NCI-H2171 (cell line): ENCODE results near the gene SH3RF3.

Experiments used
- DNase-seq: peaks from one replicate; lab custom pipeline; 2025; lab: John Stamatoyannopoulos, UW

The SH3RF3 gene

DNA sequence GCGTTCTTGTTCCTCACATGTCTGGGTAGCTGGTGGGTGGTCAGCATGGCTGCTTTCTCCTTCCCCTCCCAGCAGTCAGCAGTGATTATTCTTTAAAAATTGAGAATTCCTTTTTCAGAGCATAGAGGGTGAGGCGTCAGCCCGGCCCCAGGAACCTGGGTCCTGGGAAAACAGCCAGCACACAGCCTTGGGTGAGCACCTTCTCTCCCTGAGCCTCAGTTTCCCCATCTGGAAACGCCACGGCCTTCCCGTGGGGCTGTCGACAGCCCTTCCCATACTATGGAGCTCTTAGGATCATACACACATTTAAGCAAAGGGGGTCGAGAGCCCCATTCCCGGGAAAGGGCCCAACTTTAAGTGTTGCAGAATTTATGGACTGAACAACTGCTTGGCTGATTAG, 73.5 kb downstream of the SH3RF3 start:
- no peak for DNase-seq

DNA sequence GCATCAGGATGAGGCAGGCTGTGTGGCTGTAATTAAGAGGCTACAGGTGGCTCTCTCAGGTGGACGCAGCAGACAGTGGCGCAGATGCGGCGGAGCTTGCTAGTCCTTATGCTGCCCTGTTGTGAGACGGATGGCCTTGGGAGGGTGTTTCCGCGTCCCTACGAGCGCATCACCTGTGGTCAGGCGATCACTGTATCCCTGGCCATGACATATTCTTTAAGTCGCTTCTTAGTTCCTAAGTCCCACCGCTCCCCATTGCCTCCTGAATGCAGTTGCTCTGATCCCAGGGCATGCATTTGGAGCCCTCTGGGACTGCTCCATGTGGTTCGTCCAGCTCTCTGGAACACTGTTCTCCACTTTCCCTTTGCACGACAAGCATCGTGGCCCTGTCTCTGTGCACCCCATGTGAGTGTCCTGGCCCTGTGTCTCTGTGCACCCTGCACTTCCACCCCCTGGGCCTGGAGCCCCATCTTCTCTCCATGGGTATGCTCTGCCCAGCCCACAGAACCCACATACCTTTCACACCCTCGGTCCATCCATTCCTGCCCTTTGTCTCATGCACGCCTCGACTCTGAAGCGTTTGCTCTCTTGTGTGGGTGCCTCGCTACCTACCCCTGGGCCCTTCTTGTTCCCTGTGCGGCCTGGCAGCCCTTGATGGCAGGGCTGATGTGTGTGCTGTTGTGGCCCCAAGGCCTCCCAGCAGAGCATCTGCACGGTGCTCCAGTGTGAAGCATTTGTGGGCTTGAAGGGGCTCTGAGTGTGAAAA, 74.4 kb downstream of the SH3RF3 start:
- no peak for DNase-seq

DNA sequence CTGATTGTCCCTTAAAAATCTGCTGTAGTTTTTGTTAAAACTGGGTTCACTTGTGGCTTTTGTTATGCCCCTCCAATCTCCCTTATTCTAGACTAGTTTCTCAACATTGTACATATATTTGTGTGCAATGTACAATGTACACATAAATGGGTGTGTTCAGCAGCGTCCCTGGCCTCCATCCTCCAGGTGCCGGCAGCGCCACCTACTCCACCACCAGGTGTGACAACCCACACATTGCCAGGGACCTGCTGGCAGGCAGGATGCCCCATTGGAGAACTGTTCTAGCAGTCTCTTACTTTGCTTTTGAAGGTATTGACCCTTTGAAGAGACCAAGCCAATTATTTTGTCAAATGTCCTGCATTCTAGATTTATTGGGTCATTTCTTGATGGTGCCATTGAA, 75.4 kb downstream of the SH3RF3 start:
- DNase-seq: no peak

DNA sequence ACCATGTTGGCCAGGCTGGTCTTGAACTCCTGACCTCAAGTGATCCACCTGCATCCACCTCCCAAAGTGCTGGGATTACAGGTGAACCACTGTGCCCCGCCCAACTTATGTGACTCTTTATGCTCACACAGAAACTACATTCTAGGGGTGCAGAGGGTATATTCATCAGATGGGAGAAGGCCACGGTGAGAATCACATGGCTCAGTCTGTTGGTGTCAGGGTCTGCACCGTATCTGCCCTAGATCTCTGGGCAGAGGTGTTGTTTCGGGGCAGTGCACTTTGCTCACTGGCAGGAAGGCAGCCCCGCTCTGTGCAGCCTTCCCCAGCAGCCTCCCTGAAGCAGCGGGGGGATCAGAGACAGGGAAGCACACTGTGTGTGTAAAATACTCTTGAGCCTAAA, 76.4 kb downstream of the SH3RF3 start:
- no peak for DNase-seq

DNA sequence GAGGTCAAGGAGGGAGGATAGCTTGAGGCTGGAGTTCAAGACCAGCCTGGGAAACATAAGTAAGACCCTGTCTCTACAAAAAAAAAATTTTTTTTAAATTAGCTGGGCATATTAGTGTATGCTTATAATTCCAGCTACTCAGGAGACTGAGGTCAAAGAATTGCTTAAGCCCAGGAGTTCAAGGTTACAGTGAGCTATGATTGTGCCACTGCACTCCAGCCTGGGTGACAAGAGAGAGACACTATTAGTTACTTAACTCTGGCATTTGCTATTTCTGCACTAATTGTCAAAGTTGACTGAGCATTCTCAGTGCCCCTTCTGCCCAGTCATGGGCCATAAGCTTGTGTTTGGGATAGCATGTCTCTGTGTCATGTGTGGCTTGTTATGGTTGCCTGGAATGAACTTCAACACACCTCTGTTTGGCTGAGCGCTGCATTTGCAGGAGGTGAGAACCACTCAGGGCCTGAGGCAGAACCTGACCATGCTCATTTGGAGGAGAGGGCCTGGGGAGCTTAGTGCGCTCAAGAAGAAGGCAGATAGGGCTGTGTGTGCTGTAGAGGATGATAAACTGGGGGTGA, 77.7 kb downstream of the SH3RF3 start:
- DNase-seq: no peak

DNA sequence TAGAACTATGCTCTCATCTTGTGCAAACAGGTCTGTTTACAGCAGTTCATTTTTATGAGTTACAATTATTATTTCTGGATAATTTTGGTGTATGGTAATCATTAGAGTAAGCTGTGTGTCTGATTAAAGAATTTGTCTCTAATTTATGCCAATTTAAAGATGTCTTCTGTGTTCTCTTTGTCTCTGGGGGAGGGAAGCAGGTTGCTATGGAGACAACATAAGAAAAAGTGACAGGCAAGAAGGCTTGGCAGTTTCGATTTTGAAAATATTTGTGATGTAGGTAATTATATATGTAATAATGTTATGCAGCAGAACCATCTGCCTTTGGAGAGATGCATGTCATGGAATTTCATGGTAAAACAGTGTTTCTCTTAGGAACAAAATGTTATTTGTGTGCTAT, 78.2 kb downstream of the SH3RF3 start:
- DNase-seq: no peak

DNA sequence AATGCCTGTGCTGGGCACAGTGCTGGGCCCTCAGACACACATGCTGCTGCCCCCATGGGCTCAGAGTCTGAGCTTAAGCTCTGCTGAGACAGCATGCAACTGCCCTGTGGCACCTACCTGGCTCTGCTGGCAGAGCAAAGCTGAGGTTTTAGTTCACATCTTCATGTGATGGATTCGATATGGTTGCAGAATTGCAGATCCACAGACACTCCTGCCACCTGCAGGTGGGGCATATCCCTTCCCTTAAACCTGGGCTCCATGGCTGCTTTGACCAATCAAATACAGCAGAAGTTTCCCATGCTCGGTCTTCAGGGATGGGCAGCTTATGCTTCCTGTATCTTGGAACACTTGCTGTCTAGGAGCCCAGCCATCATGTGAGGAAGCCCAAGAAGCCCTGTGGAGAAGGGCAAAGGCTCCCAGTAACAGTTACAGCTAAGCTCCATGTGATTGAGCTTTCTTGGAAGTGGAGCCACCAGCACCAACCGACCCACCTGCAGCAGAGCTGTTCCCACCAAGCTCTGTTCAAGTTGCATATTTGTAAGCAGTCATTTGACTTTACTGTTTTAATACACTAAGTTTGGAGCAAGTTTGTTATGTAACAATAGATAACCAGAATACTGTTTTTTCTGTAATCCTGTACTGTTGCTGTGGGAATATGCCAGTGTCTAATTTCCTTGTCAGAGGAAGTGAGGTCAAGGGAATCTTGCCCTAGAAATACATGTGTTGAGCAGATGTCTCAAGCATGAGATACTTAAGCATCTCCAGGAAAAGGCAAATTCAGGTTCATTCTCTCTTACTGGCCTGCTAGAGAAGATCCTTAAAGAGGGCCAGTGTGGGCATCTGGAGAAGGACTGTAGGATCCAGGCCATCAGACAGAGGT, 79.3 kb downstream of the SH3RF3 start:
- no peak for DNase-seq

DNA sequence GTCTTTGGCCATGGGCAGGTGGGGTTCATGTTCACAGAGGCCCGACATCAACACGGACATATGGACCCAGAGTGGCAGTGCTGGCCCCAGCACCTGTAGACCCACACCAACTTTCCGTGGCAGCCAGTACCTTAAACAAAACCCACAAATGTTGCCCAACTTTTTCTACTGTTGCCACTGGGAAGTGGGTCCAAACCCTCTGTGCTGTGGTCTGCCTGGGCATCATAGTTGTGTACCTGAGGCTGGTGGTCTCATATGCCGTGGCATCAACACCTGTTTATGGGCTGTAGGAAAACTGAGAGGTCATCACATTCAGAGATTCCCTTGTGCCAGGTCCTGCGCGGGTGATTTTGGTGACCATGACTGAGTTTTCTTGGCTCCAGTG, 79.9 kb downstream of the SH3RF3 start:
- DNase-seq: no peak

DNA sequence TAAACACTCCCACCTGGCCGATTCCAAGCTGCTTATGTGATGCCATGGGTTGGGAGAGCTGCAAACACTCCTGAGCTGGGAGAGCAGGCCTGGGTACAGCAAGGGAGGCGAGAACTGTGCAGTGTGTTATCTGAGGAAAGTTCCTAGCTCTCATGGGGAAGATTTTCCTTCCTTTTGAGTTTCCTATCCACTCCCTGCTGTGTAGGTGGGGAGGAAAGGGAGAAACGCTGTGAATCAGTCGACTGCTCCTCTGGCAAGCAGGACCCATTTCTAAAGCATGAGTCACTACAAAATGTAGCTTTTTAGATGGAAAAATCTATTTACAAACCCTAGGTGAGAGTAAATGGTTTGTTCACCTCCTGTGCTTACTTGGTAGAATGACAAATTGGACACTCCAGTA, 80.4 kb downstream of the SH3RF3 start:
- DNase-seq: no peak

DNA sequence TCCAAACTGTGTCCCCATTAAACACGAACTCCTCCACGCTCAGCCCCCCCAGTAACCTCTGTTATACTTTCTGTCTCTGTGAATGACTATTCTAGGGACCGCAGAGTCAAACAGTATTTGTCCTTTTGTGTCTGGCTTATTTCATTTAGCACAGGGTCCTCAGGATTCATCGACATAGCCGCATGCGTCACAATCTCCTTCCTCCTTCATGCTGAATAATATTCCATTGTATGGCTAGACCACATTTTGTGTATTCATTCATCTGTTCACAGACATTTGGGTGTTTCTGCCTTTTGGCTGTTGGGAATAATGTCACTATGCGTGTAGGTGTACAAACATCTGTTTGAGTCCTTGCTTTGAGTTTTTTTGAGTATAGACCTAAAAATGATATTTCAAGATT, 80.9 kb downstream of the SH3RF3 start:
- no peak for DNase-seq

DNA sequence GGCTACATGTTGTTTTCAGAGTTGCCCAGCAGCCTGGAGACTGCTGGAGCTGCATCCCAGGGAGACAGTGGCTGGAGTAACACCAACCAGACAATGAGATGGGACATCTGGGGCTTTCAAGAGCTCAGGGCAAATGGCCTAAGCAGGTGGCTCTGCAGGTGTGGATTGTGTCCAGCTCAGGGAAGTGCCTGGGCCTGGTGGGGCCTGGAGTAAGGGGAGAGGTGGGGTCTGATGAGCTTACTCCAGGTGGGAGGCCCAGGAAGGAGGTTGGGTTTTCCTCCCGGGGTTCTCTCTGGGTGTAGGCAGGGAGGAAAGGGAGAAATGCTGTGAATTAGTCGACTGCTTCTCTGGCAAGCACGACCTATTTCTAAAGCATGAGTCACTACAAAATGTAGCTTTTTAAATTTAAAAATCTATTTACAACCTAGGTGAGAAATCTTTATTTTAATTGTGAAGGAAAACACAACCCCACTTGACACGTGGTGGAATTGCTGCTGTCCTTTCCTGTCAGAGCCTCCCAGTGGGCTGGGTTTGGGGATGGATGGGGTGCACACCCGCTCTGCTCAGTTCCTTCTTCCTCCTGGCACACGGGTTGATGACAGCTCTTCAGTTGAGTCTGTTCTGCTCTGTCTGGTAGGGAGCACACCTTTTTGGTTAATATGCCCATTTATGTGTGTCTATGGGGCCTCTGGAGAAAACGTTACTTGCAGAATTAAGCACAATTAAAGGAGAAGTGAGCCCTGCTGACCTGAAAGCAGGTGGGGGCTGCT, 81.6 kb downstream of the SH3RF3 start:
- DNase-seq: no peak

DNA sequence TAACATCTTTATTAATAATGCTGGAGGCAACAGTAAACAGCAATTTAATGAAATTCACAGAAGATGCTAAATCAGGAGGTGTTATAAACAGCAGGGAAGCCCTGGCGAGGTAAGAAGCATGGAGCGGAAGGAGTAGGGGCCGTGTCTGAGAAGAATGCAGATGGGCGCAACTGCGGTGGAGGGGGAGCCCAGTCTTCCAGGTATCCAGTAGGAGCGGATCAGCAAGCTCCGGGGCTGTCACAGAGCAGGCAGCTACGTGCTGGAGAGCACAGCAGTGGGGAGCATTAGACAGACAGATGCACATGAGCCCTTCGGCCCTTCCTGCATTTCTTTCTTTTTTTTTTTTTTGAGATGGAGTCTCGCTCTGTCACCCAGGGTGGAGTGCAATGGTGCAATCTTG, 82.3 kb downstream of the SH3RF3 start:
- DNase-seq: no peak

DNA sequence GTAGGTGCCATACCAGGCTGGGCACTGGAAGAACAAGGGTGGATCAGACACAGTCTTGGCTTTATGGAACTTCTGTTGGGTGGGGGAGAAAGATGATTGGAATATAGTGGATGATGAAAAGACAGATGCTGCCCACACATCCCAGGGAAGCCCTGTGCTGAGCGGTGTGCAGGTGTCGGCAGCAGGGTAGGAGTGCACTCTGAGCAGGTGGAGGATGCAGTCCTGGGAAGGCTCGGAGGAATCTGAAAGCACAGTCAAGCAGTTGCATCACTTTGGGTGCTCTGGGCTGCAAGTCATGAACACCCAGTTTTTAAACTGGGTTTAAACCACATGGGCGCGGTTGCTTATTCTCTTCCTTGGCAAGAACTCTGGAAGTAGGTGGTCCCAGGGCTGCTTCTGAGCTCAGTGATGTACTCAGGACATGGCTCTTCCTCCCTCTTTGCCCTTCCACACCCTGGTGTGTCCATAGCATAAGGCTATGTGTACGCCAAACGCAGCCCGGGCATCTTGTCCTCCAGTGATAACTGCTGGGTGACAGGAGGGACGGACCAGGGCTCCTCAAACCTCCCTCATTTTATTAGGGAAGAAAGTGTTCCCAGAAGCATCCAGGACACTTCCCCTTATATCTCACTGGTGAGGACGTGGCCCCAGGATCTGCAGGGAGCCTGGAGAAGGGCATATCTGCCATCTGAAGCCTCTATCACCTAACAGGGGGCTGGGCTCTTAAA, 84.0 kb downstream of the SH3RF3 start:
- no peak for DNase-seq

DNA sequence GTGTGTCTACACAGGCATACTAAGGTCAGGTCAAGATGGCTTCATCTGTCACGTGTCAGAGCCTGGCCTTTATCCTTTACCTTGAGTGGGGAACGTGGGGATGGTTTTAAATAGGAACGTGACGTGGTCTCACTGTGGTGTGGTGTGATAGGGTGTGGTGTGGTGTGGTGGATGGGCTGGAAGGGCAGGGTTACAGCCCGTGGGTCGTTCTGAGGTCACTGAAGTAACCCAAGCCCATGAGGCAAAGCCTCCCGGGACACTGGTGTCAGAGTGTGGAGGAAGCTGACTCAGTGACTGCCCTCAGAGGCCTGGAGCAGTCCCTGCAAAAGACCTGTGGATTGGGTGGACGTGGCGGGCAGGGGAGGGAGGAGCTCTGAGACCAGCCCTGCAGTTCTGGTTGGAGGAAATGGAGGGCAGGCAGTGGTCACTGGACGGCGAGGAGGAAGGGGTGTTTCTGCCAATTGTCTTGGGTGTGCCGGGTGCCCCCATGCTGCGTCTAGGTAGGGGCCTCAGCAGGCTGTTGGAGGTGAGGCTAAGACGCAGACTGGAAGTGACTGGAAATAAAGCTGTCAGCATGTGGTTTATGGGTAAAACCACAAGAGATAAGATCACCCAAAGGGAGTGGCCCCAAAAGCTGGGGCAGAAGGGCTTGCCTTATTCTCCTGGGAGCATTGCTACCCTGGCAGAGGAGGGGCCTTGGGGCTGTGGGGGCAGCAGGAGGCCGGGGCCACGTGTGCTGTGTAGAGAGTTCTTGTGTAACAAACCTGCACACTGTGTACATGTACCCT, 84.8 kb downstream of the SH3RF3 start:
- DNase-seq: no peak

DNA sequence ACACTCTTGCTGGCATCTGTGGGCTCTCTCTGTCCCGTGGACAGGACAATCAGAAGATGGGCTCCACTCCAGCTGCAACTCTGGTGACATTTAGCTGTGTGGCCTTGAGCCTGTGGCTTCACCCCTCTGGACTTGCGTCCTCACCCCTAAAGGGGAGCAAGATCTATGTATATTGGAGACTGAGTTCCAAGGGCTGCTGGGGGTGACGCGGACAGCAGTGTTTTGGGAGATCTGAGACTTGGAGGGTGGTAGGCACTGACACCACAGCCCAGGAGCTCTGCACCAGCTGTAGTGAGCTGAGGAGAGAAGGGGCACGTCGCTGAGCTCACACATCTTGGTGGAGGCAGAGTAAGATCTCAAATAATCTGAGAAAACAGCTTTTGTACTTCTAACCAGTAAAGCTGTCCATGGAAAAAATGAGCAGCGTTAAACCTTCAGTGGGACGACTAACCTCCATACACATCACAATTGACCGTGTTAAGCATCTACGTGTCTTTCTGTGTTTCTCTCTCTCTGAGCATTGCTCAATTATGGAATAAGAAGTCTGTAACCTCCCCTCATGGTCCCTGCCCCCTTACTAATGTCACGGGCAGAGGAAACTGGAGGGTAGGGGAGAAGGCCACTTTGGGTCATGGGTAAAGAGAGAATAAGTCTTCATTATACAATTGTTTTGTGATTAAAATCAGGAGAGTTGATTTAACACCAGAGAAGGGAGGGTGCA, 85.8 kb downstream of the SH3RF3 start:
- DNase-seq: no peak

DNA sequence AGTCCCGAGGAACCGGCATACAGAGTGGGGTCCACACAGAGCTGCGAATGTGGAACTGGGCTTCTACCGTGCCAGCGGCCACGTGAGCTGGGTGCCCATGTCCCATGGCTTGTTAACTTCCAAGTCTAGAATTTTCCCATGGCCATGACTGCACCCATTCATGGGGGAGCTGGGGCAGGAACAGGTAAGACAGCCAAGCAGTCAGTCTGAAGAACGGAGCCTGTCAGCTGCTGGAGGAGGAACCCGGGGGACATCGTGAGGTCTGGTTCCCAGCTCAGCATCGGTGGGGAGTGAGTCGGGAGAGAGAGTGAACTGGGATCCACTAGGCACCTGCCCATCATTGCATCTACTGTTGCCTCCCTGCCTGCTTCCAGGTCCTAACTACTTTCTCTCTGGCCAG, 86.9 kb downstream of the SH3RF3 start:
- no peak for DNase-seq

DNA sequence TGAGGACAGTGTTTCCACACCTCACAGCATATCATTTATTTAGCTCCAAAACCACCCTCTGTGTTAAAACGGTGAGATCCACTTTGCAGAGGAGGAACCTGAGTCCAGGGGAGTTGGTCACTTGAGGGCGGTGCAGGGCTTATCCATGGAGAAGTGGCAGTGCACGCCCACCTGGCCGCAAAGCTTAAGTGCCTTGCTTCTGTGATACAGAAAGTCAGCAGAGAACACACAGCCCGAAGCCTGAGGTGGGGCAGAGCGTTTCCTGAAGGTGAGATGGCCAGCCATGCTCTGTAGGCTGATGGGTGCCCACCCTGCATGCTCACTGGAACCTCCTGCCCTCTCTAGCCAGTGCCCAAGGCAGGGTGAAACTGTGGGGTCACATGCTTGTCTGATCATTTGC, 87.3 kb downstream of the SH3RF3 start:
- no peak for DNase-seq

DNA sequence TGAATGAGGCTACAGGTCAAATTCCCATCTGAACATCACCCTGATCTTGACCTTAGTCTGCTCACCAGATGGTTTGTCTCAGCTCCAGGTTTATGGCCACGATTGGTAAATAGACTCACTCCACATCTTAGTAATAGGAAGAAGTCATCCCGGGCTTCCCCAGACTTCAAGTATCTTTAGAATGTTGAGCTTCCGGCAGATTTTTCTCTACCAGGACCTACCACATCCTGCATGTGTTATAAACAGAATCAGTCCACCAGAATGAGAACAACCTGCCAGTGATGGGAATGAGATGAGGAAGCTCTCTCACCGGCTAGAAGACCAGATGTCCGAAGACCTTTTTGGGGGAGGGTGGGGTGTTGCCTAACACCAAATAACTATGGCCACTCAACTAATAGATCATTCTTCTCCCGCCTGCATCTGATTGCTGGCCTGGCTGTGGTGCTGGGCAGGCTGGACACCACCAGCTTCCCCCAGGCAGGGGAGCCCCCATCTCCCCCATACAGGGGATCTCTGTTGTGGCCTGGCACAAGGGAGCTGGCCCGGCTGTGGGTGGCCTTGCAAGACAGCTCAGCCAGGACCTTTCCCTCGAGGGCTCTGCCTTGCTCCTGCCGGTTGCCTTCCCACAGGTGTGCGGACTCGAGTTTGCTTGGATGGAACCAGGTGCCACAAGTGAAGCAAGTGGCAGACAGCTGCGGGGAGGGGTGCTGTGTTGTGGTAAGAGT, 88.5 kb downstream of the SH3RF3 start:
- no peak for DNase-seq

DNA sequence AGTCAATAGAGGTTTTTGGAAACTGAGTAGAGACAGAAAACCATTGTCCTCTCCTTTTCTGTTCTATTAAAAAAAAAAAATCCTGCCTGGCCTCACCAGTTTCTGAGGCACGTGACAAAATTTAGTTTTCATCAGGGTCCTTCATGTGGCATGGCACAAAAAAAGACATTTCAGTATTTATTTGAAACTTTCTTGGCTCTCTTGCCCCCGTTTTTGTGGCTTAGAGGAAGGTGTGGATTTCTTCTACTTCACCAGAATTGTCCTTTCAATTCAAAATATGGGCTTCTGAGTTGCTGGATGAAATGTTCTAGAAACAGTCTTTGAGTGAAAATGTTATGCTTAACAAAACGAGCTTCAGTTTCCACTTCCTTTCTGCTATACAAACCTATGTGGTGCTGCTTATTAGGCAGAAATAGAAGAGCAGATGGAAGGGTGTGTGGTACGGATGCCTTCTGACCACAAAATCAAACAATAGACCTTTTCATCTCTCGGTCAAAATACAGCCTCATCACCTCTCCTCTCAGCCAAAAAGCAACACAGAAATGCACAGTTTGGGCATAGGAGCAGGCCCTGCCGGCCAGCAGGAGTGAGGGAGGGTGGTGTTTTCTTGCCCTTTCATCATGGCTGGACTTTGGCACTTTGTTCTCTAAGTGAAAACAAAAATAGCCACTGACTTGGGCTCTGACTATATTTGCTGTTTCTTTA, 89.2 kb downstream of the SH3RF3 start:
- DNase-seq: no peak
